ENCODE results near the gene R3HCC1L.
"Not testable (repeated sequence)": the region's sequence is repeated elsewhere in the genome, so short reads cannot be mapped to it uniquely, and the experiment has no call there.

R3HCC1L gene

GRCh38 chr10:98217801-98218200 is 83.3 kb downstream of the R3HCC1L start:
- H3K36me3 ChIP-seq: peaks cover 5% of the 10 kb centered on the region
- no peaks in the 10 kb centered on the region for H3K27me3 ChIP-seq
- no peak overlapping the region for H3K4me3 ChIP-seq (ENCODE audit: low read depth in 1 of 2, low read length in 1 of 2)
- H3K9me3 ChIP-seq: no peaks in the 10 kb centered on the region
- no peaks in the 10 kb centered on the region for H3K4me1 ChIP-seq (ENCODE audit: control insufficient read depth in 1 of 2, insufficient read depth in 1 of 2, low read depth in 1 of 2, low read length in 1 of 2)
- no peak overlapping the region for H3K27ac ChIP-seq
- TF ChIP-seq CTCF (IDR thresholded peaks at IDR 0.05): no peak

GRCh38 chr10:98223874-98224273 is 89.4 kb downstream of the R3HCC1L start:
- H3K27me3 ChIP-seq: no peaks in the 10 kb centered on the region
- no peaks in the 10 kb centered on the region for H3K36me3 ChIP-seq
- TF ChIP-seq CTCF (IDR thresholded peaks at IDR 0.05): no peak
- no peaks in the 10 kb centered on the region for H3K4me1 ChIP-seq (ENCODE audit: control insufficient read depth in 1 of 2, insufficient read depth in 1 of 2, low read depth in 1 of 2, low read length in 1 of 2)
- no peak overlapping the region for H3K27ac ChIP-seq
- H3K4me3 ChIP-seq (ENCODE audit: low read depth in 1 of 2, low read length in 1 of 2): no peak overlapping the region
- no peaks in the 10 kb centered on the region for H3K9me3 ChIP-seq

GRCh38 chr10:98224509-98224908 is 90.1 kb downstream of the R3HCC1L start:
- H3K4me1 ChIP-seq (ENCODE audit: control insufficient read depth in 1 of 2, insufficient read depth in 1 of 2, low read depth in 1 of 2, low read length in 1 of 2): no peaks in the 10 kb centered on the region
- TF ChIP-seq CTCF (IDR thresholded peaks at IDR 0.05): no peak
- H3K4me3 ChIP-seq (ENCODE audit: low read depth in 1 of 2, low read length in 1 of 2): no peak overlapping the region
- H3K36me3 ChIP-seq: no peaks in the 10 kb centered on the region
- no peaks in the 10 kb centered on the region for H3K27me3 ChIP-seq
- no peak overlapping the region for H3K27ac ChIP-seq
- no peaks in the 10 kb centered on the region for H3K9me3 ChIP-seq

- TF ChIP-seq CTCF (IDR thresholded peaks at IDR 0.05): no peak
- Histone ChIP-seq H3K4me1 (ENCODE audit: control insufficient read depth in 1 of 2, insufficient read depth in 1 of 2, low read depth in 1 of 2, low read length in 1 of 2) (no peaks in the 10 kb centered on the region), H3K36me3 (no peaks in the 10 kb centered on the region), H3K27ac (no peak overlapping the region), H3K27me3 (no peaks in the 10 kb centered on the region), H3K9me3 (no peaks in the 10 kb centered on the region), H3K4me3 (ENCODE audit: low read depth in 1 of 2, low read length in 1 of 2) (no peak overlapping the region)
These were observed 90.5 kb downstream of the R3HCC1L start for GRCh38 chr10:98224996-98225395.

GRCh38 chr10:98226508-98227144 is 92.2 kb downstream of the R3HCC1L start:
- Histone ChIP-seq H3K36me3 (peaks cover under 1% of the 10 kb centered on the region), H3K4me1 (ENCODE audit: control insufficient read depth in 1 of 2, insufficient read depth in 1 of 2, low read depth in 1 of 2, low read length in 1 of 2) (no peaks in the 10 kb centered on the region), H3K4me3 (ENCODE audit: low read depth in 1 of 2, low read length in 1 of 2) (no peak overlapping the region), H3K9me3 (no peaks in the 10 kb centered on the region), H3K27me3 (no peaks in the 10 kb centered on the region), H3K27ac (no peak overlapping the region)
- TF ChIP-seq CTCF (IDR thresholded peaks at IDR 0.05): no peak

- H3K27me3 ChIP-seq; H3K4me3 ChIP-seq (ENCODE audit: low read depth in 1 of 2, low read length in 1 of 2); H3K36me3 ChIP-seq: not testable (repeated sequence)
These were observed 93.3 kb downstream of the R3HCC1L start for GRCh38 chr10:98227713-98228112.

GRCh38 chr10:98228266-98228665 is 93.8 kb downstream of the R3HCC1L start:
- not testable (repeated sequence) for H3K27me3 ChIP-seq; H3K27ac ChIP-seq; H3K9me3 ChIP-seq; H3K4me3 ChIP-seq (ENCODE audit: low read depth in 1 of 2, low read length in 1 of 2); H3K4me1 ChIP-seq (ENCODE audit: control insufficient read depth in 1 of 2, insufficient read depth in 1 of 2, low read depth in 1 of 2, low read length in 1 of 2)
- H3K36me3 ChIP-seq: peaks cover 11% of the 10 kb centered on the region

More at GRCh38 chr10:98227713-98228112, 93.3 kb downstream of the R3HCC1L start:
- not testable (repeated sequence) for H3K4me1 ChIP-seq (ENCODE audit: control insufficient read depth in 1 of 2, insufficient read depth in 1 of 2, low read depth in 1 of 2, low read length in 1 of 2); H3K9me3 ChIP-seq; H3K27ac ChIP-seq
